HepG2 (cell line): Measurements from ENCODE around the gene USP36. TPM values are rescaled to one million over a fixed set of nuclear protein-coding genes. Genes with fewer than 3 reads are reported as not detected.

Experiments
- FIP1L1 ChIP-seq: fragments of 200-400 bp; formaldehyde crosslinking; IDR thresholded peaks from 2 replicates; pipeline ENCODE4 v1.6.1; 2018; ENCODE audit warnings: low read depth, mild to moderate bottlenecking, low read length, moderate library complexity, borderline replicate concordance; ENCODE audit not compliant: insufficient read depth
- GFI1 ChIP-seq: sonication (generic); formaldehyde crosslinking; IDR thresholded peaks from 2 replicates; pipeline ENCODE4 v1.5.0; 2020; ENCODE audit warnings: missing genetic modification reagents, mild to moderate bottlenecking, borderline replicate concordance
- MED8 ChIP-seq: sonication (generic); formaldehyde crosslinking; IDR thresholded peaks from 2 replicates; pipeline ENCODE4 v1.8.1; 2023; ENCODE audit warnings: mild to moderate bottlenecking, missing genetic modification reagents; ENCODE audit not compliant: insufficient replicate concordance
- MNT ChIP-seq: fragments of 450-650 bp; IDR thresholded peaks from 2 replicates; pipeline ENCODE4 v1.6.1; 2016
- NAIF1 ChIP-seq: sonication (generic); formaldehyde crosslinking; IDR thresholded peaks from 2 replicates; pipeline ENCODE4 v1.5.0; 2020; ENCODE audit warnings: mild to moderate bottlenecking, missing genetic modification reagents, borderline replicate concordance
- NCOA1 ChIP-seq: sonication (generic); formaldehyde crosslinking; IDR thresholded peaks from 2 replicates; pipeline ENCODE4 v1.9.0; 2021; ENCODE audit warnings: missing genetic modification reagents
- NR2F1 ChIP-seq, 2 experiments: fragments of 450-650 bp in 1 of 2; formaldehyde crosslinking in 1 of 2; IDR thresholded peaks; 2 replicates each; pipeline versions ENCODE4 v1.5.0 to v1.6.1; 2016 to 2020; ENCODE audit warnings: mild to moderate bottlenecking in 1 of 2, missing compliant biosample characterization in 1 of 2, missing genetic modification reagents in 1 of 2, moderate library complexity in 1 of 2
- PAF1 ChIP-seq: IDR thresholded peaks from 2 replicates; pipeline ENCODE4 v1.6.1; 2016; ENCODE audit warnings: missing genetic modification reagents, missing compliant biosample characterization
- PRPF4 ChIP-seq: fragments of 200-400 bp; formaldehyde crosslinking; IDR thresholded peaks from 2 replicates; pipeline ENCODE4 v1.6.1; 2016; ENCODE audit warnings: low read length, low read depth; ENCODE audit not compliant: poor library complexity, severe bottlenecking
- TEF ChIP-seq: sonication (generic); formaldehyde crosslinking; IDR thresholded peaks from 2 replicates; pipeline ENCODE4 v1.5.0; 2020; ENCODE audit warnings: missing genetic modification reagents
- THAP8 ChIP-seq: sonication (generic); formaldehyde crosslinking; IDR thresholded peaks from 2 replicates; pipeline ENCODE4 v1.5.1; 2020; ENCODE audit warnings: missing genetic modification reagents, mild to moderate bottlenecking, borderline replicate concordance
- TIGD3 ChIP-seq: sonication (generic); formaldehyde crosslinking; IDR thresholded peaks from 2 replicates; pipeline ENCODE4 v1.5.1; 2020; ENCODE audit warnings: mild to moderate bottlenecking, missing genetic modification reagents, borderline replicate concordance
- TRIM22 ChIP-seq: fragments of 450-650 bp; IDR thresholded peaks from 2 replicates; pipeline ENCODE4 v1.6.1; 2017
- ZFP36L2 ChIP-seq: sonication (generic); formaldehyde crosslinking; IDR thresholded peaks from 2 replicates; pipeline ENCODE4 v1.4.0; 2020; ENCODE audit warnings: missing genetic modification reagents
- ZNF335 ChIP-seq: sonication (generic); formaldehyde crosslinking; IDR thresholded peaks from 2 replicates; pipeline ENCODE4 v1.4.0; 2020; ENCODE audit warnings: missing genetic modification reagents
- ZNF432 ChIP-seq: sonication (generic); formaldehyde crosslinking; IDR thresholded peaks from 2 replicates; pipeline ENCODE4 v1.5.0; 2020; ENCODE audit warnings: missing genetic modification reagents, mild to moderate bottlenecking, borderline replicate concordance
- ZNF546 ChIP-seq: sonication (generic); formaldehyde crosslinking; conservative IDR thresholded peaks from 2 replicates; pipeline ENCODE4 v1.8.1; 2023; ENCODE audit warnings: mild to moderate bottlenecking, missing genetic modification reagents
- ZNF639 ChIP-seq: conservative IDR thresholded peaks from 2 replicates; pipeline ENCODE4 v1.6.1; 2018; ENCODE audit warnings: missing genetic modification reagents
- ZSCAN22 ChIP-seq: sonication (generic); formaldehyde crosslinking; IDR thresholded peaks from 2 replicates; pipeline ENCODE4 v1.4.0; 2020; ENCODE audit warnings: mild to moderate bottlenecking, missing genetic modification reagents
- polyA plus RNA-seq, 8 experiments: library from polyadenylated mRNA; depleted of rRNA in 3 of 8; stranded (reverse) in 7 of 8; unstranded in 1 of 8; fragments of >200 nt; fragmentation: Illumina TruSeq in 4 of 8; extraction: Trizol in 4 of 8; gene quantifications; 2 replicates each; pipeline versions ENCODE4 v1.2.1 to v1.2.3, GENCODE V29; 2011 to 2016; ENCODE audit warnings: low read depth in 4 of 8, missing spikeins in 1 of 8, mixed read lengths in 1 of 8; ENCODE audit not compliant: insufficient read depth in 1 of 8
- total RNA-seq, 5 experiments: library from RNA; depleted of rRNA; stranded (reverse); fragments of >200 nt; fragmentation: Illumina TruSeq; extraction: Trizol; gene quantifications; 2 replicates each; pipeline ENCODE4 v1.2.3, GENCODE V29; 2016; ENCODE audit warnings: low read depth in 1 of 5

Gene USP36
- total and polyA plus RNA-seq, 2 of the 13 experiments (the other 11 are each of a cell fraction or from before 2014, with no cell fraction given): 29.6 to 45.9 TPM

GRCh38 chr17:78751447-78752161 is 89.0 kb downstream of the USP36 start (continued):
- no peak for TF ChIP-seq PAF1 (CRISPR knock-in tag)
- no peak for TF ChIP-seq ZNF546 (CRISPR knock-in tag)
- peak; percentile 23; the same call in 1 of the 2 replicates for TF ChIP-seq NAIF1 (CRISPR knock-in tag)
- TF ChIP-seq TIGD3 (CRISPR knock-in tag): no peak
- TF ChIP-seq ZFP36L2 (CRISPR knock-in tag): no peak
- TF ChIP-seq THAP8: no peak
- TF ChIP-seq NCOA1 (CRISPR knock-in tag): no peak
- no peak for TF ChIP-seq MNT
- TF ChIP-seq ZNF432 (CRISPR knock-in tag): no peak
- no peak for TF ChIP-seq ZNF335 (CRISPR knock-in tag)
- TF ChIP-seq PRPF4: no peak
- 0 out of 2 replicates have a peak, but pooled peaks have one; percentile 39 for TF ChIP-seq GFI1 (CRISPR knock-in tag)
- TF ChIP-seq MED8 (CRISPR knock-in tag): no peak
- no peak for TF ChIP-seq TEF (CRISPR knock-in tag)
- TF ChIP-seq ZSCAN22 (CRISPR knock-in tag): no peak
- no peak for TF ChIP-seq FIP1L1
- no peak for TF ChIP-seq TRIM22
- TF ChIP-seq NR2F1 (CRISPR knock-in tag; IDR thresholded peaks at IDR 0.05): no peak
- TF ChIP-seq ZNF639 (CRISPR knock-in tag): 0 out of 2 replicates have a peak, but pooled peaks have one; percentile 9
